Cardiac fibroblast (primary cell): Measurements from ENCODE around the gene UBXN6.

Experiments
- DNase-seq, 2 donors: peaks; one replicate each; pipeline versions ENCODE4 v3.0.0 to v3.0.0-alpha.2; 2010; ENCODE audit warnings: low read depth in 2 of 2
- H3K4me3 ChIP-seq, 2 donors: replicated peaks in 1 of 2; 1 replicate in 1 of 2; 2 replicates in 1 of 2; pipeline ENCODE4 v1.5.1; 2011; ENCODE audit warnings: low read depth in 2 of 2, low read length in 2 of 2, mild to moderate bottlenecking in 2 of 2, moderate library complexity in 1 of 2
- CTCF ChIP-seq: IDR thresholded peaks from one replicate; pipeline ENCODE4 v1.5.1; 2011; ENCODE audit warnings: low read depth, mild to moderate bottlenecking, low read length, inconsistent platforms

Gene UBXN6

GRCh38 chr19:4499318-4499717 lies 41.7 kb upstream of the UBXN6 start:
- no peak overlapping the region for H3K4me3 ChIP-seq
- no peak for TF ChIP-seq CTCF
- DNase-seq, result no peak

DNA sequence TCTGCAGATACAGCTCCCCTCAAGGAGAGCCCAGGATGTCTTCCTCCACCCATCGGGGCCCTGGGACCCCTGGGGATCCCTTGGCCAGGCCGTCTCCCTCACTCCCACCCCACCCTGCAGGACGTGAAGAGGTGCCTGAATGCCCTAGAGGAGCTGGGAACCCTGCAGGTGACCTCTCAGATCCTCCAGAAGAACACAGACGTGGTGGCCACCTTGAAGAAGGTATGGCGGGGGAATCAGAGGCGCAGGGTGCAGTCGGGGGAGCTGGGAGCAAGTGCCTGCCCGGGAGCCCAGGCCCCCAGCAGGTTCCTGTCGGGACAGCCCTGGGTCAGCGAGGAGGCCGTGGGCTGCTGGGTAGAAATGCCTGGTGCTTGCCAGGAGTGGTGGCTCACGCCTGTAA lies 41.1 kb upstream of the UBXN6 start:
- TF ChIP-seq CTCF, result no peak
- no peak overlapping the region for H3K4me3 ChIP-seq
- no peak for DNase-seq

- no peak for DNase-seq
- H3K4me3 ChIP-seq, result no peak overlapping the region
- TF ChIP-seq CTCF, result no peak
Observed at GRCh38 chr19:4497770-4498389, 40.3 kb upstream of the UBXN6 start.

DNA sequence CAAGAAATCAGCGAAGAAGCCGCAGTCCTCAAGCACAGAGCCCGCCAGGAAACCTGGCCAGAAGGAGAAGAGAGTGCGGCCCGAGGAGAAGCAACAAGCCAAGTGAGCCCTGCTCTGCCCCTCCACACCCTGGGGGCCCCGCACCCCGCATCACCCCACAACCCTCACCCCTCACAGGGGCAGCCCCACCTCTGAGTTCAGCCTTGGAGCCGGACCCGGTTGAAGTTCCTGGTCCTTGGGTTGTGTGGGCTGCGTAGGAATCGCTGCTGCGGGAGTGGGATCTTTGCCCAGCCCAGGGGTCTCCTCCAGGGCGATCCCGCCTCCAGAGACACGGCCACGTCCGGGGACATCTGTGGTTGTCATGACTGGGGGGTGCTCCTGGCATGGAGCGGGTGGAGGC lies 38.7 kb upstream of the UBXN6 start:
- no peak for DNase-seq
- TF ChIP-seq CTCF, result no peak
- no peak overlapping the region for H3K4me3 ChIP-seq

- H3K4me3 ChIP-seq, result no peak overlapping the region
- TF ChIP-seq CTCF, result no peak
- no peak for DNase-seq
Observed at GRCh38 chr19:4495471-4495870, 37.9 kb upstream of the UBXN6 start.

GRCh38 chr19:4494691-4495064 lies 37.1 kb upstream of the UBXN6 start:
- no peak for DNase-seq
- H3K4me3 ChIP-seq, result no peak overlapping the region
- TF ChIP-seq CTCF, result no peak
